Activated naive CD4-positive, alpha-beta T cell treated with Interleukin-2 at 50 U/mL for 16 hours (primary cell): ENCODE measurements around the gene SYTL1.

Source experiments
- DNase-seq: peaks from one replicate; pipeline ENCODE4 v3.0.0-alpha.2; 2020

SYTL1 gene

GRCh38 chr1:27341525-27342252, at the start of gene SYTL1:
Gene SYTL1, plus strand, starts transcription at chr1:27342022. Its CDS starts 3,313 bp downstream, at chr1:27345335.
- peak; percentile 68 for DNase-seq

DNA sequence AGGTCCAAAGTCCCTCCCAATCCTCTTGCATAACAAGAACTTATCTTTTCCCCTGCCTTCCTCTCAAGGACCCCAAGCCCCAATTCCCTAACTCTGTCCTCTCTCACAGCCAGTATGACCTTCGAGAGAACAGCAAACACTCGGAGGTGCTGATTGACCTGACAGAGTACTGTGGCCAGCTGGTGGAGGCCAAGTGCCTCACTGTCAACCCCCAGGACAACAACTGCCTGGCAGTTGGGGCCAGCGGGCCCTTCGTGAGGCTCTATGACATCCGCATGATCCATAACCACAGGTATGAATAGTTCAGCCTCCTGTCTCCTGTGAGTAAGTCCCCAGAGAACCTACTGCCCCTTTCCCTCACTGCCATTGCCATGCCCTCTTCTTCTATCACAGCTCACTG, 49.7 kb upstream of the SYTL1 start:
- DNase-seq = no peak

GRCh38 chr1:27293915-27294314, 47.9 kb upstream of the SYTL1 start:
- no peak for DNase-seq

- DNase-seq = peak; percentile 73
Observed at GRCh38 chr1:27296773-27297291, 45.0 kb upstream of the SYTL1 start.

DNA sequence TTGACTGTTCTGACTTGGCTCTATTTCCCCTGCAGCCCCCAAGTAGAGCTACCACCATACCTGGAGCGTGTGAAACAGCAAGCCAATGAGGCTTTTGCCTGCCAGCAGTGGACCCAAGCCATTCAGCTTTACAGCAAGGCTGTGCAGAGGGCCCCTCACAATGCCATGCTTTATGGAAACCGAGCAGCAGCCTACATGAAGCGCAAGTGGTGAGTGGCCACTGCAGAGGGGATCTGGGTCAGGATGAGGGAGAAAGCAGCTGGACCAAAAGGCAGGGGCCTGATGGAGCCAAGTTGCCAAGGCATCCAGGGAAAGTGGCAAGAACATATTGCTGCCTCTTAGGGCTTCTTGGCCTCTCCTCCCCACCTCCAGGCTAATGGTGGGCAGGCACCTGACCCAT, 43.9 kb upstream of the SYTL1 start:
- DNase-seq = no peak

DNA sequence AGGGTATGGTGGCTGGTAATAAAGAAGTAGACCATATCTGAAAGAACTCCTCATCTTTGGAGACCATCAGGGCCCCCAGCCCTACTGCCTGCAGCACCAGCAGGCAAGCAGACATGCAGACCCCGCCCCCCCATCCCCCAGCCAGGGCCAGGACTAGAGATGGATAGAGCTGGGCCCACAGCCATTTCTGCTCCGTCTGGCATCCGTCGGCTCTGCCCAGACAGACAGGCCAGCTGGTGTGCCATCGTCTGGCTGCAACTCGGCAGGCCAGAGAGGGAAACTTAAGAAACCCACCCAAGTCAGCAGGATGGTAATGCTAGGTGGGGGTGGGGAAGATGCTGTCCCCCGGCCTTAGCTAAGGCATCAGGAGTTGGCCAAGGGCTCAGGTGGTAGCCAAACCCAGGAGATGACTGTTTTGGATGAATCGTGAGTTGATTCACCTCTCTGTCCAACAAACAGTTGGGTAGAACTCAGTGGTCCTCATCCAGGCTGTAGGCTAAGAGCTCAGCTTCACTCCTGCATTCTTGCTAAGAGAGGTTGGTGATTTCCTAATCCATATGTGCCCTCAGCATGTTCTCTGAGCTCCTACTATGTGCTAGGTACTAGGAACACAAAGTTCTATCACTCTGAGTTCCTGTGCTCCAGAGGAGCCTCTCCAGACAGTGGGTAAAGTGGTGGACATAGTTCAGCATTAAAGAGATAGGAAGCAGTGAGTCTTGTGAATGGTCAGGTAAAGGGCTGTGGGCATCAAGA, 43.0 kb upstream of the SYTL1 start:
- no peak for DNase-seq

- no peak for DNase-seq
Observed at GRCh38 chr1:27299385-27300271, 42.2 kb upstream of the SYTL1 start.

GRCh38 chr1:27300341-27301051, 41.3 kb upstream of the SYTL1 start:
- DNase-seq = peak; percentile 78

DNA sequence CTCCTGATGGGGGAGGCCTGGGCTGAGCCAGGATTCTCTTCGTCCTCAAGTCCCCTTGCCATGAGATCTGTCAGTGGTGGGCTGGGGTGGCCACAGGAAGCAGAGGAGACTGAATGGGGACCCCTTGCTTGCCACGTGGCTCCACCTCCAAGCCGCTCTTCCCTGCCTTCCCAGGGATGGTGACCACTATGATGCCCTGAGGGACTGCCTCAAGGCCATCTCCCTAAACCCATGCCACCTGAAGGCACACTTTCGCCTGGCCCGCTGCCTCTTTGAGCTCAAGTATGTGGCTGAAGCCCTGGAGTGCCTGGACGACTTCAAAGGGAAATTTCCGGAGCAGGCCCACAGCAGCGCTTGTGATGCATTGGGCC, 40.8 kb upstream of the SYTL1 start:
- DNase-seq = no peak

DNA sequence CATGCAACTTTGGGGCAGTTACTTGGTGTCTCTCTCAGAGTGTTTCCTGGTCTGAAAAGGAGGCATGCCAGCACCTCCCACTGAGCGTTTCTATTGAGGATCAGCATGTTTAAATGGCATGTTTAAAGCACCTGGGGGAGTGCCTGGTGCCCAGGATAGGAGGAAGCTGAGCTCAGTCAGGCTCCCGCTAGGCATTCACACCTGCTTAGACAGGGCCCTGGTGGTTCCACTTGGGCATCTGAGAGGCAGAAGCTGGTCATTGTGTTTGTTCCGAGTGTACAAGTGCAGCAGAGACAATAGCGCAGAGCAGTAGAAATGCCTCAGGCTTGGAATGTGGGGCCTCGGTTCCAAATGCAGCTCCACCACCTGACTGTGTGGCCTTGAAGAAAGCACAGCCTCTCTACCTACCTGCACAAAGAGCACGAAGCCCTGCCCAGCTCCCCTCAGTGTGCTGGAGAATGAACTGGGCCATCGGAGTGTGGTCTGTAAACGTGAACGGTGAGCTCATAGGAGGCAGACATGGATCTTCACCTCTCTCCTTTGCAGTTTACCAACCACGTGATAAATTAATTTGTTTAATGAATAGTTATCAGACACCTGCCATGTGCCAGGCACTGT, 40.1 kb upstream of the SYTL1 start:
- no peak for DNase-seq

GRCh38 chr1:27302612-27303011, 39.2 kb upstream of the SYTL1 start:
- no peak for DNase-seq

DNA sequence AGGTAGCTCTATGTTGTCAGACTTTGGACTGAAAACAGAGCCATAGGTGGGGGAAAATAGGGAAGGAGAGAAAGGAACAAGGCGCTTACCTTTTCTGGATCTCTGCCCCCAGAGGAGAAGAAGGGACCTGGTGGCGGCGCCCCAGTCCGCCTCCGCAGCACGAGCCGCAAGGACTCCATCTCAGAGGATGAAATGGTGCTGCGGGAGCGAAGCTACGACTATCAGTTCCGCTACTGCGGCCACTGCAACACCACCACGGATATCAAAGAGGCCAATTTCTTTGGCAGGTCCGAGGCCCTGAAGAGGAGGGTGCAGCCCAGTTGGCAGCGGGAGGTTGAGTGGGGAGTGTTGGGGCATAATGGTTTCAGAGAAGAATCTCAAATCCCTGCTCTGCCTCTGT, 38.3 kb upstream of the SYTL1 start:
- no peak for DNase-seq

DNA sequence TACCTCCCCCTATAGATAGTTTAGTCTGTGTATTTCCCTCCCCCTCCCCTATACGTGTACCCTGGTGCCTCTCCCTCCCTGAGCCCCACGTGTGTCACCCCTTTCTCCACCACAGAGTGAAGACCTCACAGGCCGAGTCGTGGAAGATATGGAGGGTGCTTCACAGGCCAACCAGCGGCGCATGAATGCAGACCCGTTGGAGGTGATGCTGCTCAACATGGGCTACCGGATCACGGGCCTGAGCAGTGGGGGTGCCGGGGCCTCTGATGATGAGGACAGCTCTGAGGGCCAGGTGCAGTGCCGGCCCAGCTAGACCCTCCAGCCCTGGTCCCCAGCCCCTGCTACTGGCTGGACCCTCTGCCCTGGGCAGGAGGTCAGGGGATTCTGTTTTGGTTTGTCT, 35.8 kb upstream of the SYTL1 start:
- DNase-seq = no peak

DNA sequence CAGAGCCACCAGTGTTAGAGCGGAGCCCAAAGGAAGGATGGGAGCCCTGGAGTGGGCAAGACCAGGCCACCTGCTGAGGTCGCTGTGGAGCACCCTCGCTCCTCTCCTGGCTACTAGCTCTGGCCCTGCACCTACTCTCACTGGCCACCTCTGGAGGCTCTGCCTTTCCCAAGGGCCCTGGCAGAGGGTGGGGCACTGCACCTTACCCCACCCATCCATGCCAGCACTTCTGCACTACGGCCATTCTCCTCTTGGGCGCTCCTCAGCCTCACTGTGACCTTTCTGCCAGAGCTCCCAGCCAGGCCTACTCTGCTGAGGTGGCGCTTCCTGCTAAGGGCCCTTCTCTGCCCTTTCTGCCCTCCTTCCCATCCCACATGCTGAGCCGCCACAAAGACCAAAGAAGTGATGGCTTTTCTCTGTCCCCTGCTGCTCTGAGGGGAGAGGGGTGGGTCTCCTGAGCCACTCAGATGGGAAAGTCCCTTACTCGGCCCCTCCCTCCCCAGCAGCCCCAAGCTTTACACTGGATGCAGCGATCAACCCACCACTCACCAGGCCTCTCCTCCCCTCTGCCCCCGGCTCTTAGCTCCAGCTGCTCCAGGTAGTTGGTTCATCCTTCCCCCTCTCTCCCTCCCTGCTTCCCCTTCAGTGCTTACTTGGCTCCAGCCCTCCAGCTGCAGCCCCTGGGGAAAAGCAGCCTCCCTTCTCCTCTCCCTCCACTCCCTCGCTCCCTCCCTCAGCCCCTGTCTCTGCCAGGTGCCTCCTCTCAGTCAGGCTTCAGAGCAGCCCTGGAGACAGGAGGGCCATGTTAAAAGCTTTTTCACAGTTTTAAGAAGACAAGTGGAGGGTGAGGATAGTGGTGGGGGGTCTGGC, 34.7 kb upstream of the SYTL1 start:
- no peak for DNase-seq

DNA sequence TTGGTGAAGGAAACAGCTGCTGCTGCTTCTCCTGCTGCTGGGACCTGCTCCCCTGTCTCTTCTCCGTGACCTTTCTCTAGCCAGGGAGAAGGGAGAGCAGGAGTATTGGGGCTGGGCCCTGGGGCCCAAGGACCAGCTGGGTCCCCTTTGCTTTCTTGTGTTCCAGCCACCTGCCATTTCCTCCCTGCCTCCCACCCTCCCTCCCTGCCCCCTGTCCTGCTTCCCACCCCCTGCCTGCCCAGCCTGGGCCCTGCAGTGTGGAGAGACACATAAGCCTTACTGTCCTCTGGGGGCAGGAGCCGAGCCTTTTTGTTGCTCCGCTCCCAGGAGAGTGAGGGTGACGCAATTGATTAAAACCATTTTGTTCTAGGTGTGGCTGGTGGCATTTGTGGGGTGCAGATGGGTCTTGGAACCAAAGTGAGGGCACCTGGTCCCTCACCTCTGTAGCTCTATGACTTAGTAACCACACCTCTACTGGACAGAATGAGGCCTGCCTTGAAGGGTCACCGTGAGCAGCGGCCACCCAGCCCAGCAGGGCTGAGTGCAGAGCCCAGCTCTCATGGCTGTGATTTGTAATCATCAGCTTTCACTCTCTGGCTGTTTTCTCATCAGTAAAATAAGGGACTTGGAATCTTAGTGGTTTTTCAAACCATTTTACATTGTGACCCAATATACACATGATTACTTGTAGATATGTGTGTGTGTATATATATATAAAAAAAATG, 33.8 kb upstream of the SYTL1 start:
- DNase-seq = no peak

DNA sequence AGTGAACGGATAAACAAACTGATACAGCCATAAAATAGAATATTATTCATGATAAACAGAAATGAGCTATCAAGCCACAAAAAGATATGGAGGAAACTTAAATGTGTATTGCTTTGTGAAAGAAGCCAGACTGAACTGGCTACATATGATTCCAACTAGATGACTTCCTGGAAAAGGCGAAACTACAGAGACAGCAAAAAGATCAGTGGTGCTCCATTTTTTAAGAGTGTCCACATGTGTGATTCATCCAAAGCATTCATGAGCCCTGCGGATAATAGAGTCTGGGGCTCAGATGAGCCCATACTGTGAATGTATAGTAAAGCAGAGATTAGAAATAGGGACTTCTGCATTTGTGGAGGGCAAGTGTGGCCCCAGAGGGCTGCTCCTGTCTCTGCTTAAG, 27.7 kb upstream of the SYTL1 start:
- DNase-seq = no peak

DNA sequence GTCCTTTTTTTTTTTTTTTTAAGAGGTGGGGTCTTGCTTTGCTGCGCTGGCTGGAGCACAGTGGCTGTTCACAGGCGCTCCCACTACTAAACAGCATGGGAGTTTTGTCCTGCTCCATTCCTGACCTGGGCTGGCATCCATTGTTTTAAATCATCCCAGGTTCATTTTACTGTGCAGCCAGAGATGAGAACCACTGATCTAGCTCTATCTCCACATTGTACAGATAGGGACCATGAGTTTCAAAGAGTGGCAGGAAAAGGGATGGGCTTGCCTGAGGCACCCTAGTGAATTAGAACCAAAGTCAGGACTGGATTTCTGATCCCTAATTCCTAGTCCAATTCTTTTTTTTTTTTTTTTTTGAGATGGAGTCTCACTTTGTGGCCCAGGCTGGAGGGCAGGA, 27.1 kb upstream of the SYTL1 start:
- DNase-seq = no peak

DNA sequence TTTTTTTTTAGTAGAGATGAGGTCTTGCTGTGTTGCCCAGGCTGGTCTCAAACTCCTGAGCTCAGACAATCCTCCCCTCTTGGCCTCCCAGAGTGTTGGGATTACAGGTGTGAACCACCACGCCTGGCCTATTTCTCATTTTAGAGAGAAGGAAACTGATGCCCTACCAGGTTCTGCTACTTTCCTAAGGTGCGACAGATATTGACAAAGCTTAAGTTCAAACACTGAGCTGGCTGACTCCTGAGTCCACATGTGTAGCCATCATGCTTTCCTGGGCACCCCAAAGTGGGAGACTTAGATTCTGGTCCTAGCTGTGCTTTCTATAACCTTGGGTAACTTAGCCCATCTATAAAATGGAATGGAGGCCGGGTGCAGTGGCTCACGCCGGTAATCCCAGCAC, 25.0 kb upstream of the SYTL1 start:
- DNase-seq = no peak

DNA sequence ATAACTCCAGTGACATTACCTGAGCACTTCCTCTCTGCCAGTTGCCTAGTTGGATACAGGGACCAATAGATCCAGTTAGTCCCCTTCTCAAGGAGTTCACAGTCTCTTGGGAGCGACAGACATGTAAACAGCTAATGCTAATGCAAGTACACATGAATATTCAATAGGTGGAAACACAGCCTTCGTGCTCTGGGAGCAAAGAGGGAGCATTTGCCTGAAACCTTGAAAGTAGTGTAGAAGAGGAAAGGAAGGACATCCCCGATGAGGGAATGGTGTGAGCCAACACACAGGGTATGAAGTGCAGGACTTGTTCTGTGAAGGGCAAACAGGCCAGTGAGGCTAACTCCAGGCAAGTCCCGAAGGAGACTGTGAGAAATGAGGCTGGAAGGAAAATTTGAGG, 23.7 kb upstream of the SYTL1 start:
- DNase-seq = no peak

DNA sequence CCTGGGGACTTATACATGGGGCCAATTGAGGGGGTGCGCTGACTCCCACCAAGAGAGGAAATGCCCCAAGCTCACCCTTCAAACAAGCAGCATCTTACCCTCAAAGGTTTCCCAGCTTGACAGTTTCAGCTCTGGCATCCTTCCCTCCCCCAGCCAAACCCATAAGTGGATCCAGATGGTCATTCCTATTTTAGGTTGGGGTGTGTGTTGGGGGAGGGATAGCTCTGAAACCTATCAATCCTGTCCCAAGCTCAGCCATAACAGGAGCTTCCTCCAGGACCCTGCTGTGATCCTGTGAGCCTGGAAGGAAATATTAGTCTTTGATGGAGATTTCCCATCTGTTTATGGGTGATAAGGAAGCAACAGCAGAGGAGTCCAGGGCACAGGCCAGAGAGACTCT, 23.2 kb upstream of the SYTL1 start:
- no peak for DNase-seq
